Fibroblast of peridontal ligament (primary cell): ENCODE results near the gene CLEC2A.
"Not testable (repeated sequence)": the region's sequence is repeated elsewhere in the genome, so short reads cannot be mapped to it uniquely, and the experiment has no call there.

Source experiments
- DNase-seq: peaks from one replicate; pipeline ENCODE4 v3.0.0-alpha.2; 2010; ENCODE audit errors: extremely low read depth

The CLEC2A gene, protein sequence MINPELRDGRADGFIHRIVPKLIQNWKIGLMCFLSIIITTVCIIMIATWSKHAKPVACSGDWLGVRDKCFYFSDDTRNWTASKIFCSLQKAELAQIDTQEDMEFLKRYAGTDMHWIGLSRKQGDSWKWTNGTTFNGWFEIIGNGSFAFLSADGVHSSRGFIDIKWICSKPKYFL

DNA sequence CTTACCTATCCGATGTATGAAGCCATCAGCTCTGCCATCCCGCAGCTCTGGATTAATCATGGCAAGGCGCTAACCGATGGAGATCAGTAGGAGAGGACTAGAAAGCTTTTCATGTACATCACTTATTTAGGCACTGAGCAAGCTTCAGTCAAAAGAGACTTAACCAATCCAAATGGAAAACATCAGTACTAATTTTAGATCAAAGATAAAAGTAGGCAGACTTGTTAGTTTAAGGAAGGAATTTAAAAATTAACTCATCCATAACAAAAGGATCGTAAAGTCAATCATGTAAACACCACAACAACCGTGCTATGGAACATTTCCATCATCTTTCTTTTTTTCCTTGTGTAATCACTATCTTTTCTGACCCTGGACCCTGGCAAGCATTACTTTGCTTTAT lies at the start of gene CLEC2A:
Gene CLEC2A (minus strand): TSS at position 101 of the 400 bp plus-strand sequence. CDS start 41 bp downstream, at position 60.
- no peak for DNase-seq

- no peak for DNase-seq
These were observed 48.0 kb upstream of the CLEC2A start for GRCh38 chr12:9980126-9980525.

DNA sequence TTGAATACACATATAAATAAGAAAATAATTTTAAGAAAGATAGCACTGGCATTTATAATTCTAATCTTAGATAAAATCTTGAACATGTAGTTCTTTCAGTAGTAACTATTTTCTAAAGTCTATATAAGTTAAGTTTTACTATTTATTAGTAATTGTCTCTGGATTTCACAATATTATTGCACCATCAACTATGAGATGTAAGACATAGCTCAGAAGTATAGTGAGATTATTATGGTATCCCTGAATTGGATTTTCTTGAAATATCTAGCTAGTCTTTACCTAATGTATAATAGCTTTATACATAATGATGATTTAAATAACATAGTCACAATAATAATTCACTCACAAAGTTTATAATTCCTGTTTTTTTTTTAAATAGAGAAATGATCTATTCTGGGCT lies 45.7 kb upstream of the CLEC2A start:
- DNase-seq: no peak

GRCh38 chr12:9976626-9977025 lies 44.5 kb upstream of the CLEC2A start:
- not testable (repeated sequence) for DNase-seq

DNA sequence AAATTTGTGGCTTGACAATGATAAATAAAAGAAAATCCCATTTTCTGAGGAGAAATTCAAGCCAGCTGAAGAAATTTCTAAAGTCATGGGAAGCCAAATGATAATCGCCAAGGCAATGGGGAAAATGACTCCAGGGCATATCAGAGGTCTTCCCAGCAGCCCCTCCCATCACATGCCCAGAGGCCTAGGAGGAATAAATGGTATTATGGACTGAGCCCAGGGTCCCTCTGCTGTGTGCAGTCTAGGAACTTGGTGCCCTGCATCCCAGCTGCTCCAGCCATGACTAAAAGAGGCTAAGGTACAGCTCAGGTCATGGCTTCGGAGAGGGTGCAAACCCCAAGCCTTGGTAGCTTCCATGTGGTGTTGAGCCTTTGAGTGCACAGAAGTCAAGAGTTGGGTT lies 43.4 kb upstream of the CLEC2A start:
- no peak for DNase-seq

DNA sequence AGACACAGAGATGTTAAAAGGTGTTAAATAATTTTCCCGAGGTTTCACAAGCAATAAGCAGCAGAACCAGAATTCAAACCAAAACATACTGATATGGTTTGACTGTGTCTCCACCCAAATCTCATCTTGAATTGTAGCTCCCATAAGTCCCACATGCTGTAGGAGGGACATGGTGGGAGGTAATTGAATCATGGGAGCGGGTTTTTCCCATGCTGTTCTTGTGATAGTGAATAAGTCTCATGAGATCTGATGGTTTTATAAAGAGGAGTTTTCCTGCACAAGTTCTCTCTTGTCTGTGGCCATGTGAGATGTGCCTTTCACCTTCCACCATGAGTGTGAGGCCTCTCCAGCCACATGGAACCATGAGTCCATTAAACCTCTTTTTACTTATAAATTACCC lies 42.6 kb upstream of the CLEC2A start:
- DNase-seq: not testable (repeated sequence)

- DNase-seq: no peak
These were observed 41.8 kb upstream of the CLEC2A start for GRCh38 chr12:9973949-9974348.

DNA sequence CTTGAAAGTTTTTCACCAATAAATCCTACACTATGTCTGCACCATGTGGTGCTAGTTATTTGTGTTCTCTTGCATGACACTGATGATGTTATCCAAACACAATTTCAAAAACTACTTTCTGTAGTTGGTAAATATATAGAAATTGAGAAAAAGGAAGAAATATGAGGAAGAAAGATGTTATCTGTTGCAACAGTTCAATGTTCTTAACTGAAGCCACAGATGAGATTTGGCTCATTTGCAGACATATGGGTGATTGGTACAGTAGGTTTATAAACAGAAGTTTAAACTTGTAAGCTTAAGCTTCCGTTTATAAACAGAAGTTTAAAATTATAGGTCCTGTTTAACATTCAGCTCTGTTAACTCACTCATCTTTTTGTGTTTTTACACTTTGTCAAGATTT lies 39.0 kb upstream of the CLEC2A start, which contains the start of gene CLEC12A:
Gene CLEC12A (plus strand): TSS at position 229 of the 400 bp plus-strand sequence. CDS start 188 bp downstream, outside the sequence.
- DNase-seq: no peak

GRCh38 chr12:9969673-9970072 lies 37.5 kb upstream of the CLEC2A start:
- no peak for DNase-seq

- DNase-seq: no peak
These were observed 29.7 kb upstream of the CLEC2A start for GRCh38 chr12:9961901-9962300.

- DNase-seq: no peak
These were observed 28.9 kb upstream of the CLEC2A start for GRCh38 chr12:9961106-9961505.

- DNase-seq: no peak
These were observed 28.4 kb upstream of the CLEC2A start for GRCh38 chr12:9960590-9960989.

DNA sequence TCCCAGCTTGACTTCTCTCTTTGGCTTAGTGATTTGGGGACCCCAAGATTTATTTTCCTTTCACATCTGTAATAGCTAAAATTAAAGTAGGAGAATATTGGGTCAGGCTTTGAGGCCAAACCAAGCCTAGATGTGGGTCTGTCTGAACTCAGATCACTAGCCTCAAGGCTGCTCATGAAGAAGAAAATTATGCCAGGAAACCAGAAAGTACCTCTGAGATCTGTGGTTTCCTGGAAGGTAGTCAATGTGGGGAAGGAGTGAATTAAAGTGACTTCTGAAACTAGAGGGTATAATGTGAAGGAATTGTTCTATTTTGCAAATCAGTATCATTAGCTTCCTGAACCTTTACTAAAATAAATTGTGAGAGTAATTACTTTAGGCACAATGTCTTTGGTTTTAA lies 25.7 kb upstream of the CLEC2A start:
- DNase-seq: no peak

DNA sequence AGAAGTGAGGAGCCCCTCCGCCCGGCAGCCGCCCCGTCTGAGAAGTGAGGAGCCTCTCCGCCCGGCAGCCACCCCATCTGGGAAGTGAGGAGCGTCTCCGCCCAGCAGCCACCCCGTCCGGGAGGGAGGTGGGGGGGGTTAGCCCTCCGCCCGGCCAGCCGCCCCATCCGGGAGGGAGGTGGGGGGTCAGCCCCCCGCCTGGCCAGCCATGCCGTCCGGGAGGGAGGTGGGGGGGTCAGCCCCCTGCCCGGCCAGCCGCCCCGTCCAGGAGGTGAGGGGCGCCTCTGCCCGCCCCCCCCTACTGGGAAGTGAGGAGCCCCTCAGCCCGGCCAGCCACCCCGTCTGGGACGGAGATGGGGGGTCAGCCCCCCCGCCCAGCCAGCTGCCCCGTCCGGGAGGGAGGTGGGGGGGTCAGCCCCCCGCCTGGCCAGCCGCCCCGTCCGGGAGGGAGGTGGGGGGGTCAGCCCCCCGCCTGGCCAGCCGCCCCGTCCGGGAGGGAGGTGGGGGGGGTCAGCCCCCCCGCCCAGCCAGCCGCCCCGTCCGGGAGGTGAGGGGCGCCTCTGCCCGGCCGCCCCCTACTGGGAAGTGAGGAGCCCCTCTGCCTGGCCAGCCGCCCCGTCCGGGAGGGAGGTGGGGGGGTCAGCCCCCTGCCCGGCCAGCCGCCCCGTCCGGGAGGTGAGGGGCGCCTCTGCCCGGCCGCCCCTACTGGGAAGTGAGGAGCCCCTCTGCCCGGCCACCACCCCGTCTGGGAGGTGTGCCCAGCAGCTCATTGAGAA lies 21.0 kb upstream of the CLEC2A start:
- not testable (repeated sequence) for DNase-seq

GRCh38 chr12:9951026-9951675 lies 19.0 kb upstream of the CLEC2A start:
- DNase-seq: no peak

- DNase-seq: no peak
These were observed 16.6 kb upstream of the CLEC2A start for GRCh38 chr12:9948606-9949296.

DNA sequence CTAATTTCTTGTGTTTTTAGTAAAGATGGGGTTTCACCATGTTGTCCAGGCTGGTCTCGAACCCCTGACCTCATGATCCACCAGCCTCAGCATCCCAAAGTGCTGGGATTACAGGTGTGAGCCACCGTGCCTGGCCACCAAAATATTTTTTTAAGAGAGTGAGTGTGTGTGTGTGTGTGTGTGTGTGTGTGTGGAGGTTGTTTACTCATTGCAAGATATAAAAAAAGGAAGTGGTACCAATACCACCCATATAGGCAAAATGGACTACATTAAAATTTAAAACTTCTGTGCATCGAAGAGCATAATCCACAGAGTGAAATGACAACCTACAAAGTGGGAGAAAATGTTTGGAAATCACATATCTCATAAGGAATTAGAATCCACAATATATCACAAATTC lies 15.5 kb upstream of the CLEC2A start:
- no peak for DNase-seq

DNA sequence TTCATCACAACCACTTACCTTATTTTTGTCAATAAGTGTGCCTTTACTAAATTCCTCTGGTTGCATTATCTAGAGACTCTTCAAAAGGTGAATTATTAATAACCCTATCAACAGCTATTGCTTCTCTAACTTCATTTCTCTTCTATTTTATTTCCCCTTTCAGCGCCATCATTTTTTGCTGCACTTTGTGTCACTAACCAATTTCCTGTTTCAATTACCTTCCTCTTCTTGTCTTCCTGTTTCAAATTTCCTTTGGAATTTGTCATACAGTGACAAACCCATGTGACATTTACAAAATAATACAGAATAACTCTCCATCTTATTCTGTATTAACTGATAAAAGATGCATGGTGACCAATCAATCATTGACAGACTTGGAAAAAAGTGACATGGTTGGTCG lies 12.2 kb upstream of the CLEC2A start:
- no peak for DNase-seq

DNA sequence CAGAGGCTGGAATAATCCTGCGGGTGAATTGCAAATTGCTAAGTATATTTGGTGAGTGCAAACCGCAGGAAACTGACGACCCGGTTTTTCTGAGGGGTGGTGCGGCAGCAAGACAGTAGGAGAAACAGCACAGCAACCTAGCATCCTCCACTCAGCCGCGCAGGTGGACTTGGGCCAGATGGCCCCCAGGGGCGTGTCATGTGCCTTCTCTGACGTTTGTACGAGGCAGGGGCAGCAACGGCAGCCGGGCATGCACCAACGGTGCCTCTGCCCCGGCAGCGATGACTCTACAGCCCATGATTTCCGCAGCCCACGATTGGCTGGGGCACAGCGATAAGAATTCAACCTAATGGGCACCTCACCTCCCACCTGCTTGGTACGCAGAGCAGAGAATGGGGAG lies 11.1 kb upstream of the CLEC2A start:
- DNase-seq: no peak

GRCh38 chr12:9941838-9942237 lies 9.7 kb upstream of the CLEC2A start:
- no peak for DNase-seq

- DNase-seq: no peak
These were observed 8.2 kb upstream of the CLEC2A start for GRCh38 chr12:9940375-9940774.

DNA sequence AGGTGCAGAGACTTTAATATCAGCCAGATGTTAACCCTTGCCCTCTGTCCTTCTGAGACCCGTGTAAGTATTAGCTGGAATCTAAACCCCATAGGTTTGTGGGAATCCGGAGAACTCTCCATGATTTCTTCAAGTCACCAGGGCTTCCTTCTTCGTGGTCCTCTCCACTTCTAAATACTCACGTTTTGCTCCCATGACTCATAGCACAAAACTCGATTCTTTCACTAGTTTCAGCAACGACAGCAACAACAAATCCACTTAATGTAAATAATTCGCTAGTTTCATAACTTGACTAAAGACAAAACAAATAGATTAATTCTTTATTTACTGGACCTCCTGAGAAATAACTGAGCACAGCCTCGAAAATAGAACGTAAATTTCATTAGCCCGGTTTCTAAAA lies 4.4 kb upstream of the CLEC2A start:
- no peak for DNase-seq
